ENCODE data around the gene SEZ6.

DNA sequence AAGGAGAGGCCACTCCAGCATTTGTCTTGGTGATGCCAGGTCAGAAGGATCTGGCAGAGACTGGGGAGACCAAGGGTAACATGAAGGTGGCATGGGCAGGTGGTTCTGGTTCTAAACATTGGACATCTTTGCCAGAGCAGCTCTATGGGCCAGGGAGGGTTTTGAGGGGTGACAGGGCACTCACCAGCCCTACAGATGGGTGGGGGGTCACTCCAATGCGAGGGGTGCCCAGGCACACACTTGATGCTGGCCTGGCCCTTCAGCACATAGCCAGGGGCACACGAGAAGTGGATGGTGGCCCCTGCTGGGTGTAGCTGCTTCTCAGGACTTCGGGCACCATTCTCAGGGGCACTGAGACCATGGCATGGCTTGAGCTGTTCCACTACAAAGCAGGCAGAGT, 49.0 kb downstream of the SEZ6 start:
- TF ChIP-seq FOXM1 (IDR thresholded peaks at IDR 0.05; ENCODE audit: borderline replicate concordance, low read depth) (no peak), MAX (IDR thresholded peaks at IDR 0.05) (no peak), REST (IDR thresholded peaks at IDR 0.05; ENCODE audit: low read depth) (no peak), EGR1 (IDR thresholded peaks at IDR 0.05) (no peak), YY1 (IDR thresholded peaks at IDR 0.05; ENCODE audit: low read depth) (no peak), EP300 (IDR thresholded peaks at IDR 0.05; ENCODE audit: borderline replicate concordance) (no peak)
